NCI-H446 treated with DMSO at 0.1 percent for 48 hours (cell line): ENCODE results near the gene COMTD1.

Experiments
- DNase-seq: peaks from one replicate; lab custom pipeline; 2025; lab: John Stamatoyannopoulos, UW

The COMTD1 gene

DNA sequence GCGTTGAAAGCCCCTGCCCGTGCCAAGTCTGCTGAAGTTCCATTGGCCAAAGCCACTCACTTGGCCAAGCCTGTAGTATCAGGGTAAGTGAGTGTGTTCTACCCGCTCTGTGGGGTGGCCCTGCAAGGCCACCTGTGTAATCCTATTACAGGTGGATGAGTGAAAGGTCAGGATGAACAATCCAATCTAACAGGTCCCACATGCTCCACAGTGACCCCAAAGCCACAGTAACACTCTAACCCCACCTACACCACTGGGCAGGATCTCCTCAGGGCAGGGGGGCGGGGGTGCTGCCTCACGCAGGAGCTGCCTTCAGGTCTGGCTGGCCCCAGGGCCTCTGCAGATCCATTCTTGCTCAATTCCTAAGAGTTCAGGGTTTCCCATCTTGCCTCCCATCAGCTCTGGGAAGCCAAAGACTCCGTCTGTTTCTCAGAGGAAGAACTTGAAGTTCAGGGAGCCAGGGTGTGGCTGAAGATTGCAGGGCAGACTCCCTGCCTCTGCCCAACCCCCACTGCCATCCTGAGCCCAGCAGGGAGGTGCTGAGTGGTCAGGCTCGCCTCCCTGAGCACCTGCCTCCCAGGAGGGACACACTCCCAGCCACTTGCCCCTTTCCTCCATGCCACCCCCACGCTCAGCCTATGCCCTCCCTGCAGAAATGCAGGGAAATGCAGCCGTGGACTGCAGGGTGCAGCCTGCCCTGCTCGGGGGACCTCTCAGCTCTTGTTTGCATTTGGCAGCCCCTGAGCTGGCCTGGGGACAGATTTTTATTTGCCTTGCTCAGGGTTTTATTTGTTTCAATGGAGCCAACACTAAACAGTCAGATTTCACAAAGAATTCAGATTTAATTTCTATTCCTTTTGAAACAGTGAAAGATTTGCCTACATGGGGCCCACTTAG lies 9.8 kb upstream of the COMTD1 start:
- DNase-seq, result no peak

DNA sequence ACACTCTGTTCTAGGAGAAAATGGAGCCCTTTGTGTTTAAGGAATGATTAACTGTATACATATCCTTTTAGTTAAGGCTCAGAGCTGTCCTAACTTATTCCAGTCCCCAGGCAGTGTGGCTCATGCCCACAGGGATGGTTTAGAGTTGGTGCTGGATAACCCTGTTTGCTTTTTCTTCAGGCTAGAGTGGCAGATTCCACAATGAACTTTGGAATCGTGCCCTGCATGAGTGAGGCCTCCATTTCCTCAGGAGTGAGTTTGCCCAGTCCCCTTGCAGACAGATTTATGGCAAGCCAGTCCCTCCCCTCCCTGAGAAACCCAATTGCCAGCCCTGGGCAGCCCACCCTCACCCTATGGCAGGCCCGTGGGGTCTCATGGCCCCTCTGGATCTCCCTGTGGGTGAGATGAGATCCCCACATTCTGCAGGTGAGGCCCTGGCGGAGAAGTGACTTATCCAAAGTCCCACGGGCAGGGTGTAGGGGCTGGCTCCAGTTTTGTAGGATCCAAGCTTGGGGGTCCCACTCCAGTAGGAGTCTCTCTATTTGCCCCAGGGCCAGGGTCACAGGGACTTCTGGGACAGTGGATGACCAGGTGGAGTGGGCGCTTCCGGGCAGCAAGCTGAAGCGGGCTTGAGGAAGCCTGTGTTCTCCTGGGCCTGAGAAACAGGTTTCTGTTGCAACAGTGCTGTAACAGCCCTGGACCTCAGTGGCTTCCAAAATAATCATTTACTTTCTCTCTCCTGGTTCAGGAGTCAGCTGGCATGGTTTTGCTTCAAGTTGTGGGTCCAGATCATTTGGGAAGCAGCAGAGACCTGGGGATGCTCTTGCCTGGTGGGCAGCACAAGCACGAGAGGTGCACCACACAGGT lies 9.0 kb upstream of the COMTD1 start:
- DNase-seq, result no peak

DNA sequence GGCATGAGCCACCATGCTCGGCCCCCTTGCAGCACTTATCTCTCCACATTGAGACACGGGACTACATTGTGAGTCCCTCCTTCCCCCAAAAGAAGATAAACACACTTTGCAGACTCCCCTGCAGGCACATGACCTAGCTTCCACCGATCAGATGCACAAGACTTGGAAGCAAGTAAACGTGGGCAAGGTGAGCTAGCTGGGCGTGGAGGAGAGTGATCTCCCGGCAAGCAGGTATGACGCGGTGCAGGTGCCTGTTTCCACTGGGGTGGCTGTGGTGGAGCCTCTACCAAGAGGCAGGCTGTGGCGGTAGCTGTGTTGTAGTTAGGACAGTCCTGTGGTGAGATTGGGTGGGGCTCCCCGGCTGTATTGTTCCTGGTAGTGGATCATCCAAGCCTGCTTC lies 7.7 kb upstream of the COMTD1 start:
- DNase-seq, result no peak

- DNase-seq, result no peak
Measured at GRCh38 chr10:75240329-75241076, 4.7 kb upstream of the COMTD1 start.

GRCh38 chr10:75239096-75239790 lies 3.5 kb upstream of the COMTD1 start:
- no peak for DNase-seq

GRCh38 chr10:75238182-75239095 lies 2.7 kb upstream of the COMTD1 start:
- DNase-seq, result no peak

DNA sequence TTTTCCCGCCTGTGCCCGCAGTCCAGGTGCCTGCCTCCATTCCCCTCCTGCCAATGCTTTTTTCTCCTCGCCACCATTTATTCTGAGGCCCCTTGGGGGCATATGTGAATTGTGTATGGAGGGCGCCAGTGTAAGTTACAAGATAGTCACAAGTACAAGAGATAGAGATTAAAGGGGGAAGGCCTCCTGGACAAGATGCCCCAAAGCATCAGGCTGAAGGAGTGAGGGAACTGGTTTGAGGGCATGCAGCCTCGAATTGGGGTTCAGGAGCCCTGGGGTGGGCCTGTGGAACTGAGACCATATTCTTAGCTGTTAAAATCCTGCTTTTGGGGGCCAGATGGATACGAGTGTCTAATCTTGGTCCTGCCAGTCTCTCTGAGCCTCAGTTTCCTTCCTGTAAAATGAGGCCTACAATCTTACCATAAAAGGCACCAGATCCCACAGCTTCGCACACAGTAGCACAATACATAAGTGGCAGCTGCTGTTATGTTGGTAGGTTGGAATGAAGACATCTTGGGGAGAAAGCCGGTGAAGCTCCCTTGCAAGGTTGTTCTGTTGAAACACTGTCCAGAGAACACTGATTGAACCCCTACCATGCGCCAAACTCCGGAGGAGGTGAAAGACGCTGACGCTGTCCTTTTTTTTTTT lies 545 bp upstream of the COMTD1 start:
- no peak for DNase-seq

- DNase-seq, result no peak
Measured at GRCh38 chr10:75234683-75235374, 928 bp downstream of the COMTD1 start.

DNA sequence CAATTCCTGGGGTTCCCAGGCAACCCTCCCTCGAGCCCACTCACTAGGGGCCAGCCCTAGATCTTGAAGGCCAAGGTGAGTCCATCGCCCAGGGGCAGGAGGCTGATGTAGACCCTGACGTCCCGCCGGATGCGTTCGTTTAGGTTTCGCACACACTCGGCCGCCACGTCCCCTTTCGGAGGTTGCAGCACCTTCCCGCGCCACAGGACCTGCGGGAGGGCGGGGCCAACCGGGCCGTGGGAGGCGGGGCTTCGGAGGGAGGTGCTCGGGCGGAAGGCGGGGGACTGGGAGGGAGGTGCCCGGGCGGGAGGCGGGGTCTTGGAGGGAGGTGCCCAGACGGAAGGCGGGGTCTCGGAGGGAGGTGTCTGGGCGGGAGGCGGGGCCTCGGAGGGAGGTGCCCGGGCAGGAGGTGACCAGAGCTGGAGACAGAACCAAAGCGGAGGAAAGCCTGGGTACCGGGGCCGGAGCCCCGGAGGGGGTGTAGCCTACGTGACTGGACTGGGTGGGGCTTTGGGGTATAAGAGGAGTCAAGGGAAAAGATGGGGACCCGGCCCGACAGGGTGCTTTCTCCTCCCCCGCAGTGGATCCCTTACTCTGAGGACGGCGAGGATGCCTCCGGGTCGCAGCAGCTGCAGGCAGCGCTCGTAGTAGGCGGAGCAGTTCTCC lies 1.6 kb downstream of the COMTD1 start:
- DNase-seq, result no peak

DNA sequence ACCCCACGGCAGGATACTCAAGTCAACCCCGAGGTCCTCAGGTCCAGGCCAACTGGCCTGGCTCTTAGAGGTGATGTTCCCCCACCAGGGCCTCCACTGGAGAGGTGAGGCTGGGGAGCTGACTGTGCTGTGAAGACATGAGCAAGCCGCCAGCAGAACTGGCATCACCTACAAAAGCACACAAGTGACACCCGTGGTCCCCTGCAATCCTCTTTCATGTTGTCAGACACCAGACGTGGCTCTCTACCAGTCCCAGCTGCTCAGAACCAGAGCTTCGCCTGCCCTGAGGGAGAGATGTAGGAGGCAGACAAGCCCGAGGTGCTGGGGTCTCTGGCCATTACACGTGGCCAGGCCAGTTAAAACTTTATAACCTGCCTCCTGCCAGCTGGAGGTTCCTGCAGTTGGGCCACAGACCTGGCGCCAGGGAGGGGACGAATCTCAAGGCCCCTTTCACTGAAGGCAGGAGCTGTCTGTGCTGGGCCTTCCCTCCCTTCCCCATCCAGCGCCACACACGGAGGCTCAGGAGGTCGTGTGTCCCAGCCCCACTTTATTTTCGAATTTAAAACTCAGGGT lies 2.2 kb downstream of the COMTD1 start:
- no peak for DNase-seq

GRCh38 chr10:75231672-75232581 lies 3.8 kb downstream of the COMTD1 start:
- no peak for DNase-seq

- DNase-seq, result no peak
Measured at GRCh38 chr10:75230600-75231038, 5.1 kb downstream of the COMTD1 start.

DNA sequence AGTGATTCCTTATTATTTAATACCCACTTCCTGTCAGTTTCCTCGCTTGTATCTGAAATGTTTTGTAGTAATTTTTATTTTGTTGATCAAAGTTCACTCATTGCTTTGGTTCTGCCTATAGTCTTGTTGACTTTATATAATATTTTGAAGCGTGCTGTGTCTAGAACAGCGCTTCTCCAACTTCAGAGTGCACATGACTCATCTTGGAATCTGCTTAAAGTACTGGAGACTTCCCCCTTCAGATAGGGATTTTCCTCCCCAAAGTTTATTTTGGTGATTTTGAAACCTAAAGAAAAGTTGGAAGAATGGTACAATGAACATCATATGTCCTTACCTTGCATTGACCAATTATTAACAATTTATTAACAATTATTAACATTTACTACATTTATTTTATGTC lies 5.8 kb downstream of the COMTD1 start:
- DNase-seq, result no peak

DNA sequence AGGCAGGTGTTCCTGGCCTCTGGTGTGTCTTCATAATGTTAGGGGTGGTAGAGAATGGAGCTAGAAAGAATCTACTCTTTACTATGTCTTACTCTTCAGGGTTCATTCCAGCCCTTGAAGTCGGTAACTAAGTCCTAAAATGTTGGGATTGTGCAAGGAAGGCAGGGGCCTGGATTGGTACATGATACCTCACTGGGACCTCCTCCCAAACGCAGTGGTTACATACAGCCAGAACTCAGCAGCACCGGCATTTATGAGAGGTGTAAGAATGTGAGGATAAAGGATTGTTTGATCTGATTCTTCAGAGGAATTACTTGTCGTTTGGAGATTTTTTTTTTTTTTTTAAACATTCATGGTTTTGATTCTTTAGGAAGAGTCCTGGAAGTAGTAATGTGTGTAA lies 6.9 kb downstream of the COMTD1 start:
- no peak for DNase-seq

- no peak for DNase-seq
Measured at GRCh38 chr10:75228278-75228677, 7.5 kb downstream of the COMTD1 start.

DNA sequence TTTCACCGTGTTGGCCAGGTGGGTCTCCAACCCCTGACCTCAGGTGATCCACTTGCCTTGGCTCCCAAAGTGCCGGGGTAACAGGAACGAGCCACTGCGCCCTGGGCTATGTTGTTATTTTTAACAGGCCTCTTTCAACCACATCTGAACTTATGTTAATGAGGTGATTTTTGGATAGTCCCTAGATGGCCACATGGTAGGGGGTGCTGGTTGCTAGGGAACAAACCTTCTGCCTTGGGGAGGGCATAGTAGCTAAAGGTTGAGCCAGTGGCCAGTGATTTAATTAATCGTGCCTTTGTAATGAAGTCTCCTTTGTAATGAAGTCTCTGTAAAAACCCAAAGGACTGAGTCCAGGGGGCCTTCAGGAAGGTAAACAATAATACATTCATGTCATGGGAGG lies 9.1 kb downstream of the COMTD1 start:
- no peak for DNase-seq

- DNase-seq, result no peak
Measured at GRCh38 chr10:75226095-75226494, 9.7 kb downstream of the COMTD1 start.
